ENCODE measurements around the gene SLC39A13. TPM values are rescaled to one million over a fixed set of nuclear protein-coding genes. Genes with fewer than 3 reads are reported as not detected.

The SLC39A13 gene
- total RNA-seq, 1 donor from 2014 or later, result 53.5 TPM

GRCh38 chr11:47410370-47411264, 2.2 kb downstream of the SLC39A13 start:
- H3K4me1 ChIP-seq, result peaks cover 42% of the 10 kb centered on the region
- peak overlapping the region in 1 of 2 donors; percentile 87 for H3K4me3 ChIP-seq
- TF ChIP-seq, protein P1, sequence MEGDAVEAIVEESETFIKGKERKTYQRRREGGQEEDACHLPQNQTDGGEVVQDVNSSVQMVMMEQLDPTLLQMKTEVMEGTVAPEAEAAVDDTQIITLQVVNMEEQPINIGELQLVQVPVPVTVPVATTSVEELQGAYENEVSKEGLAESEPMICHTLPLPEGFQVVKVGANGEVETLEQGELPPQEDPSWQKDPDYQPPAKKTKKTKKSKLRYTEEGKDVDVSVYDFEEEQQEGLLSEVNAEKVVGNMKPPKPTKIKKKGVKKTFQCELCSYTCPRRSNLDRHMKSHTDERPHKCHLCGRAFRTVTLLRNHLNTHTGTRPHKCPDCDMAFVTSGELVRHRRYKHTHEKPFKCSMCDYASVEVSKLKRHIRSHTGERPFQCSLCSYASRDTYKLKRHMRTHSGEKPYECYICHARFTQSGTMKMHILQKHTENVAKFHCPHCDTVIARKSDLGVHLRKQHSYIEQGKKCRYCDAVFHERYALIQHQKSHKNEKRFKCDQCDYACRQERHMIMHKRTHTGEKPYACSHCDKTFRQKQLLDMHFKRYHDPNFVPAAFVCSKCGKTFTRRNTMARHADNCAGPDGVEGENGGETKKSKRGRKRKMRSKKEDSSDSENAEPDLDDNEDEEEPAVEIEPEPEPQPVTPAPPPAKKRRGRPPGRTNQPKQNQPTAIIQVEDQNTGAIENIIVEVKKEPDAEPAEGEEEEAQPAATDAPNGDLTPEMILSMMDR (IDR thresholded peaks at IDR 0.05), result no peak
- TF ChIP-seq POLR2AphosphoS5 (IDR thresholded peaks at IDR 0.05; ENCODE audit: insufficient read depth in 1 of 2, low read depth in 1 of 2) (no peak), POLR2A (IDR thresholded peaks at IDR 0.05) (no peak)
- peaks cover 0 to 30% of the 10 kb centered on the region in 2 donors for H3K36me3 ChIP-seq
- no peak for DNase-seq (ENCODE audit: extremely low spot score in 2 of 2)
- H3K27ac ChIP-seq, result peak overlapping the region; percentile 89
- intact Hi-C loops (cut with DNase I), result no loop called here
- H3K27me3 ChIP-seq, result no peaks in the 10 kb centered on the region
- no peaks in the 10 kb centered on the region for H3K9me3 ChIP-seq

DNA sequence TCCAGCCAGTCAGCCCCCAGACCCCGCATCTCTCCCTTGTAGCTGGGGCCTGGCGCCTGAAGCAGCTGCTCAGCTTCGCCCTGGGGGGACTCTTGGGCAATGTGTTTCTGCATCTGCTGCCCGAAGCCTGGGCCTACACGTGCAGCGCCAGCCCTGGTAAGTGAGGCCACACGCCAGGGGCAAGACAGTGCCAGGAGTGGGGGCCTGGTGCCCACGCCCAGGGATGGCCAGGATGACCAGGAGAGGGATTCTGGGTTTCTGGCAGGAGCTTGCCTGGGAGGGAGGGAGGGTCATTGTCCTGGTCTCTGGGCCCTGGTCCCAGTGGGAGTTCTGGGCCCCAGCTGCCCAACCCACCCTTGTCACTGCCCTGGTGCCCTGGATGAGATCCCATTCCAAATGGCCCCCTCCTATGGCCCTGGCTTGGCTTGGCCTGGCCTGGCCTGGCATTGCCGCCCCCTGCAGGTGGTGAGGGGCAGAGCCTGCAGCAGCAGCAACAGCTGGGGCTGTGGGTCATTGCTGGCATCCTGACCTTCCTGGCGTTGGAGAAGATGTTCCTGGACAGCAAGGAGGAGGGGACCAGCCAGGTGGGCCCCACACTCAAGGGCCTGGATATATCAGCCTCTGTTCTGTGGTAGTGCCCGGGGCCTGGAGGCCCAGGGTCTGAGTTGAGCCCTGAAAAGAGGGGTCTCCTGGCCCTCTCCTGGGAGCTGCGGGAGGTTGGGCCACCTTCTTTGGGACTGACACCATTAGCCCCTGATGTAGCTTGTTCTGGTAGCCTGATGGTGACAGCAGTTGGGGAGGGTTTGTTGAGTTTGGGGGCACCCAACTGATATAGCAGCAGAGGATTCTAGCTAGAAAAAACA, 3.7 kb downstream of the SLC39A13 start:
- DNase-seq (ENCODE audit: extremely low spot score in 2 of 2), result no peak
- peaks cover 53% of the 10 kb centered on the region for H3K4me1 ChIP-seq
- H3K4me3 ChIP-seq, result no peak overlapping the region
- intact Hi-C loops (cut with DNase I), result no loop called here
- no peaks in the 10 kb centered on the region for H3K27me3 ChIP-seq
- TF ChIP-seq, protein P1 (IDR thresholded peaks at IDR 0.05), result peak in 1 of 3 experiments; percentile 33
- no peak for TF ChIP-seq POLR2A (IDR thresholded peaks at IDR 0.05)
- peaks cover 0 to 30% of the 10 kb centered on the region in 2 donors for H3K36me3 ChIP-seq
- H3K9me3 ChIP-seq, result no peaks in the 10 kb centered on the region
- H3K27ac ChIP-seq, result no peak overlapping the region

DNA sequence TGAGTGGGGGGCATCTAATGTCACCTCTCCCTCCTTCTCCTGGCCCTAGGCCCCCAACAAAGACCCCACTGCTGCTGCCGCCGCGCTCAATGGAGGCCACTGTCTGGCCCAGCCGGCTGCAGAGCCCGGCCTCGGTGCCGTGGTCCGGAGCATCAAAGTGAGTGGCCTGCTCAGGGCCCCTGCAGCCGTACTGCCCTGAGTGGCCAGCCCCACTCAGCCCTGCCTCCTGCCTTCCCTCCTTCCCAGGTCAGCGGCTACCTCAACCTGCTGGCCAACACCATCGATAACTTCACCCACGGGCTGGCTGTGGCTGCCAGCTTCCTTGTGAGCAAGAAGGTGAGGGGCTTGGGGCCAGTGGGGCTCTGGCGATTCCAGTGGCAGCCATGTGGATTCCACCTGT, 5.0 kb downstream of the SLC39A13 start:
- TF ChIP-seq, protein P1 (IDR thresholded peaks at IDR 0.05), result no peak
- TF ChIP-seq POLR2AphosphoS5 (IDR thresholded peaks at IDR 0.05; ENCODE audit: insufficient read depth in 1 of 2, low read depth in 1 of 2) (no peak), POLR2A (IDR thresholded peaks at IDR 0.05) (no peak)
- no peak for DNase-seq (ENCODE audit: extremely low spot score in 2 of 2)
- Histone ChIP-seq H3K27ac (no peak overlapping the region), H3K4me1 (peaks cover 46% of the 10 kb centered on the region), H3K9me3 (no peaks in the 10 kb centered on the region), H3K27me3 (no peaks in the 10 kb centered on the region), H3K36me3 (peaks cover 0 to 39% of the 10 kb centered on the region in 2 donors), H3K4me3 (no peak overlapping the region)
- intact Hi-C loops (cut with DNase I), result no loop called here

DNA sequence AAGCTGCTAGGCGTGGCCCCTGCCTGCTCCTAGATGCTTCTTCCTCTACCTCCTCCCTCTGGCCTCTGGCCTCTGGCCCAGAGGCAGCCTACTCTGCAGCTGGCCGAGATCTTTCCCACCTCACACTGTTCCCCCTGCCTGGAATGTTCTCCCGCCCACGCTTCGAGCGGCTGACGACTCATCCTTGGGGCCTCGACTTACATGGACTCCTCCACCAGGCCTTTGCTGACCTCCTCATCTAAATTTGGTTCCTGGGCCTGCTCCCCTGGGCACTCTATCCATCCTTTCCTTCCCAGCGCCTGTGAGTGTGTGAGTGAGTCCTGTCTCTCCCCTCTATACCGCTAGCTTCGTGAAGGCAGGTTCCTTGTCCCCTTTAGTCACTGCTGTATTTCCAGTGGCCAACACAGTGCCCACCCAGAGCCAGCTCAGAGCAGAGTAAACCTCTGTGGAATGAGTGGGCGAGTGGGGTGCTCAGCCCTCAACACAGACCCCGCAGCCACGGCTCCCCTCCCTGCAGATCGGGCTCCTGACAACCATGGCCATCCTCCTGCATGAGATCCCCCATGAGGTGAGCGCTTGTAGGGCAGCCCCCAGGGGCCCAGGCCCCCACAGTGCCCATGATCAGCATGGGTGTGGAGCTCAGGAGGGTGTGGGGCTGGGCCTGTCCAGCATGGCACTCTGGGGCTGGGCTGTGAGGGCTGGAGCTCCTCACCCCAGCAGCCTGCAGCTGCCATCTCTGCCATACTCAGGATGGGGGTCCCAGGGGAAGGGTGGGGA, 5.7 kb downstream of the SLC39A13 start:
- H3K4me3 ChIP-seq, result no peak overlapping the region
- no peak for DNase-seq (ENCODE audit: extremely low spot score in 2 of 2)
- H3K36me3 ChIP-seq, result peaks cover 0 to 46% of the 10 kb centered on the region in 2 donors
- H3K9me3 ChIP-seq, result no peaks in the 10 kb centered on the region
- no peaks in the 10 kb centered on the region for H3K27me3 ChIP-seq
- H3K4me1 ChIP-seq, result peaks cover 41% of the 10 kb centered on the region
- peak overlapping the region; percentile 79 for H3K27ac ChIP-seq
- intact Hi-C loops (cut with DNase I), result no loop called here
- peak in 1 of 2 donors; percentile 19 for TF ChIP-seq POLR2AphosphoS5 (IDR thresholded peaks at IDR 0.05; ENCODE audit: insufficient read depth in 1 of 2, low read depth in 1 of 2)
- TF ChIP-seq, protein P1 (IDR thresholded peaks at IDR 0.05), result no peak

All from vagina (tissue), 2 donors.